Hepatocyte (in vitro differentiated cells): ENCODE measurements around the gene SLC17A7. TPM values are rescaled to one million over a fixed set of nuclear protein-coding genes. Genes with fewer than 3 reads are reported as not detected.

Experiments used
- DNase-seq: peaks from one replicate; pipeline ENCODE4 v3.0.0-alpha.2; 2016; ENCODE audit warnings: low spot score
- H2AFZ ChIP-seq: fragments of 200-600 bp; sonication (generic); 2 replicates; pipeline ENCODE4 v1.6.0; 2016; ENCODE audit warnings: antibody characterized with exemption, mild to moderate bottlenecking
- H3K27ac ChIP-seq: fragments of 200-600 bp; sonication (generic); 2 replicates; pipeline ENCODE4 v1.5.1; 2016; ENCODE audit warnings: mild to moderate bottlenecking
- H3K27me3 ChIP-seq: fragments of 200-600 bp; sonication (generic); 2 replicates; pipeline ENCODE4 v1.6.1; 2016
- H3K36me3 ChIP-seq: fragments of 200-600 bp; sonication (generic); replicated peaks from 2 replicates; pipeline ENCODE4 v1.5.1; 2016; ENCODE audit warnings: low read depth; ENCODE audit not compliant: insufficient read depth
- H3K4me1 ChIP-seq: fragments of 200-600 bp; sonication (generic); 2 replicates; pipeline ENCODE4 v1.5.1; 2016; ENCODE audit warnings: mild to moderate bottlenecking, moderate library complexity; ENCODE audit not compliant: insufficient read depth
- H3K4me2 ChIP-seq: fragments of 200-600 bp; sonication (generic); 2 replicates; pipeline ENCODE4 v1.6.0; 2016
- H3K4me3 ChIP-seq: fragments of 200-600 bp; sonication (generic); 2 replicates; pipeline ENCODE4 v1.5.1; 2016; ENCODE audit warnings: mild to moderate bottlenecking
- H3K79me2 ChIP-seq: fragments of 200-600 bp; sonication (generic); 2 replicates; pipeline ENCODE4 v1.6.0; 2017; ENCODE audit warnings: mild to moderate bottlenecking
- H3K9me2 ChIP-seq: fragments of 200-600 bp; sonication (generic); replicated peaks from 2 replicates; pipeline ENCODE4 v1.6.0; 2017; ENCODE audit warnings: mild to moderate bottlenecking; ENCODE audit not compliant: insufficient read depth
- H3K9me3 ChIP-seq: fragments of 200-600 bp; sonication (generic); 2 replicates; pipeline ENCODE4 v1.5.1; 2016; ENCODE audit warnings: low read depth, mild to moderate bottlenecking
- H4K20me1 ChIP-seq: fragments of 200-600 bp; sonication (generic); 2 replicates; pipeline ENCODE4 v1.6.0; 2016; ENCODE audit warnings: mild to moderate bottlenecking; ENCODE audit not compliant: insufficient read depth, poor library complexity, severe bottlenecking
- EZH2 ChIP-seq: fragments of 200-600 bp; sonication (generic); IDR thresholded peaks from 2 replicates; pipeline ENCODE4 v1.6.1; 2016; ENCODE audit warnings: antibody characterized with exemption, mild to moderate bottlenecking, borderline replicate concordance
- EZH2phosphoT487 ChIP-seq: fragments of 200-600 bp; sonication (generic); IDR thresholded peaks from one replicate; pipeline ENCODE4 v1.6.1; 2018; ENCODE audit warnings: antibody characterized with exemption, mild to moderate bottlenecking, low read depth, moderate library complexity; ENCODE audit not compliant: unreplicated experiment, severe bottlenecking
- WGBS: methylation state at CpG from one replicate; pipeline ENCODE4 v1.1.6; 2016; ENCODE audit warnings: low lambda C conversion rate; ENCODE audit errors: missing lambda C conversion rate; 5-methylcytosine and 5-hydroxymethylcytosine counted together
- polyA plus RNA-seq: library from polyadenylated mRNA; unstranded; fragments of >200 nt; fragmentation: Nextera tagmentation; extraction: Ambion mirVana; gene quantifications from 2 replicates; pipeline ENCODE4 v1.2.1, GENCODE V29; 2016
- total RNA-seq: library from RNA; depleted of rRNA; stranded (reverse); fragments of >200 nt; gene quantifications from 2 replicates; pipeline ENCODE4 v1.2.3, GENCODE V29; 2014
- TF ChIP-seq, protein P1 (sequence below): fragments of 200-600 bp; sonication (generic); IDR thresholded peaks from 2 replicates; pipeline ENCODE4 v1.5.1; 2016; ENCODE audit warnings: antibody characterized with exemption, mild to moderate bottlenecking; ENCODE audit not compliant: poor library complexity

SLC17A7 gene
- total and polyA plus RNA-seq, 2 experiments from 2014 or later: 0.13 to 0.51 TPM

DNA sequence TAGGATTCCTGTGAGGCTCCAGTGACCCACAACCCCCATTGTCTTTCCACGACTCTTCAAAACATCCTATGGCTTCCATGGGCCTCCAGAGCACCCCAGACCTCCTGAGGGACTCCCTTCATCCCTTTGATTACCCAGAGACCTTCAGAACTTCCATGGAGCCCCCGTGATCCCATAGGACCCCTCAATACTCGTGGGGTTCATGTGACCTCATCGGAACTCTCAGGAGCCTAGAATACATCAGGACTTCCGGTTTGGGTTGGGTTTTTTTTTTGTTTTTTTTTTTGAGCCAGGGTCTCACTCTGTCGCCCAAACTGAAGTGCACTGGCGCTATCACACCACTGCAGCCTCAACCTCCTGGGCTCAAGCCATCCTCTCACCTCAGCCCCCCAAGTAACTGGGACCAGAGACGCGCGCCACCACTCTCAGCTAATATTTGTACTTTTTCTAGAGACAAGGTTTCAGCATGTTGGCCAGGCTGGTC, 12.5 kb upstream of the SLC17A7 start:
- H3K27me3 ChIP-seq: no peaks in the 10 kb centered on the region
- 53% methylated on average over 10 of the region's 10 CpGs for WGBS
- peak overlapping the region; percentile 47 for H2AFZ ChIP-seq
- TF ChIP-seq, protein P1, sequence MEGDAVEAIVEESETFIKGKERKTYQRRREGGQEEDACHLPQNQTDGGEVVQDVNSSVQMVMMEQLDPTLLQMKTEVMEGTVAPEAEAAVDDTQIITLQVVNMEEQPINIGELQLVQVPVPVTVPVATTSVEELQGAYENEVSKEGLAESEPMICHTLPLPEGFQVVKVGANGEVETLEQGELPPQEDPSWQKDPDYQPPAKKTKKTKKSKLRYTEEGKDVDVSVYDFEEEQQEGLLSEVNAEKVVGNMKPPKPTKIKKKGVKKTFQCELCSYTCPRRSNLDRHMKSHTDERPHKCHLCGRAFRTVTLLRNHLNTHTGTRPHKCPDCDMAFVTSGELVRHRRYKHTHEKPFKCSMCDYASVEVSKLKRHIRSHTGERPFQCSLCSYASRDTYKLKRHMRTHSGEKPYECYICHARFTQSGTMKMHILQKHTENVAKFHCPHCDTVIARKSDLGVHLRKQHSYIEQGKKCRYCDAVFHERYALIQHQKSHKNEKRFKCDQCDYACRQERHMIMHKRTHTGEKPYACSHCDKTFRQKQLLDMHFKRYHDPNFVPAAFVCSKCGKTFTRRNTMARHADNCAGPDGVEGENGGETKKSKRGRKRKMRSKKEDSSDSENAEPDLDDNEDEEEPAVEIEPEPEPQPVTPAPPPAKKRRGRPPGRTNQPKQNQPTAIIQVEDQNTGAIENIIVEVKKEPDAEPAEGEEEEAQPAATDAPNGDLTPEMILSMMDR: no peak
- TF ChIP-seq EZH2phosphoT487: no peak
- TF ChIP-seq EZH2: no peak
- H3K79me2 ChIP-seq: peaks cover 23% of the 10 kb centered on the region
- no peaks in the 10 kb centered on the region for H3K9me3 ChIP-seq
- no peak for DNase-seq
- peak overlapping the region; percentile 99 for H3K27ac ChIP-seq
- peak overlapping the region; percentile 90 for H3K4me2 ChIP-seq
- no peaks in the 10 kb centered on the region for H4K20me1 ChIP-seq
- H3K4me1 ChIP-seq: peaks cover 7% of the 10 kb centered on the region
- no peaks in the 10 kb centered on the region for H3K36me3 ChIP-seq
- no peaks in the 10 kb centered on the region for H3K9me2 ChIP-seq
- H3K4me3 ChIP-seq: peak overlapping the region; percentile 62

- TF ChIP-seq EZH2 (no peak), EZH2phosphoT487 (no peak)
- TF ChIP-seq, protein P1: no peak
- WGBS: 1% methylated on average over 66 of the region's 66 CpGs
- Histone ChIP-seq H3K27me3 (no peaks in the 10 kb centered on the region), H3K79me2 (peaks cover 23% of the 10 kb centered on the region), H4K20me1 (no peaks in the 10 kb centered on the region), H2AFZ (peak within 1 kb of the TSS; percentile 58), H3K27ac (peak within 1 kb of the TSS; percentile 99), H3K4me1 (peaks cover 7% of the 10 kb centered on the region), H3K4me3 (peak within 1 kb of the TSS; percentile 62), H3K36me3 (no peaks in the 10 kb centered on the region), H3K4me2 (peak within 1 kb of the TSS; percentile 90), H3K9me2 (no peaks in the 10 kb centered on the region), H3K9me3 (no peaks in the 10 kb centered on the region)
- peak; percentile 100 for DNase-seq
These were observed 11.9 kb upstream of the SLC17A7 start, which contains the start of gene ALDH16A1 for GRCh38 chr19:49453013-49453756. Gene ALDH16A1, plus strand, starts transcription at chr19:49453225. Its CDS starts 107 bp downstream, at chr19:49453332.

DNA sequence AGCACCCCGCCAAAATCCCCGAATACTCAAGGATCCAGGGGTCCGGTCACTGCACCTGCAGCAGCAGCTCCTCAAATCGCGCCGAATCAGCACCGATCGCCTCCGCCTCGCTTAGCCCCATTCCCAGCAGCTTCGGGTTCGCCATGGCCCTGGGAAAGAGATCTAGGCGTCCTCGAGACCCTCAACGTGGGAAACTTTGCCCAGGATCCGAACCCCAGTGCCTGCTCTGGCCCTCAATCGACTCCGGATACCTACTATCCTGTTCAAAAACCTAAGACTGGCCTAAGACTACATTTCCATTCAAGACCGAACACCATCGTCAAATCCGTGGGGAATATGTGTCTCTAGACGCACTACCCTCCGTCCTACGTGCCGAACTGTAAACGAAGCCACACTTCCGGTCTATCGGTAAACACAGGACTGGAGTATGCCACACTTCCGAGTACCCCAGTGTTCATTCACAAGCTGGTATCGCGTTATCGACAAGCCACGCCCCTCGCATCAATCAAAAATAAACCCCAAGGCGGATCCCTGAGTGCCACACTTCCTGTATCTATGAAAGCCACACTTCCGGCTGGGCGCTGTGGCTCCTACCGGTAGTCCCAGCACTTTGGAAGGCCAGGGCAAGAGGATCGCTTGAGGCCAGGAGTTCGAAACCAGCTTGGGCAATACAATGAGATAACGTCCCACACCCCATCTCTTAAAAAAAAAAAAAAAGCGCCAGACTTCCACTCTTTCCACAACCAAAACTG, 10.3 kb upstream of the SLC17A7 start, which contains the start of gene PIH1D1:
PIH1D1 (minus strand) TSS at position 385 of the 752 bp plus-strand sequence; CDS start at position 145, 240 bp downstream.
- TF ChIP-seq, protein P1: no peak
- TF ChIP-seq EZH2phosphoT487: no peak
- no peak for TF ChIP-seq EZH2
- H3K4me1 ChIP-seq: peaks cover 7% of the 10 kb centered on the region
- H3K27ac ChIP-seq: peak within 1 kb of the TSS; percentile 87
- H3K36me3 ChIP-seq: no peaks in the 10 kb centered on the region
- peak; percentile 99 for DNase-seq
- peaks cover 23% of the 10 kb centered on the region for H3K79me2 ChIP-seq
- no peaks in the 10 kb centered on the region for H3K9me2 ChIP-seq
- peak within 1 kb of the TSS; percentile 58 for H2AFZ ChIP-seq
- H3K4me2 ChIP-seq: peak within 1 kb of the TSS; percentile 81
- WGBS: 2% methylated on average over 42 of the region's 42 CpGs
- no peaks in the 10 kb centered on the region for H3K27me3 ChIP-seq
- H4K20me1 ChIP-seq: no peaks in the 10 kb centered on the region
- H3K4me3 ChIP-seq: peak within 1 kb of the TSS; percentile 73
- no peaks in the 10 kb centered on the region for H3K9me3 ChIP-seq
